B cell (primary cell): ENCODE results near the gene TEP1.

Experiments used
- EZH2 ChIP-seq: IDR thresholded peaks from 2 replicates; pipeline ENCODE4 v1.6.1; 2012; ENCODE audit warnings: borderline replicate concordance, low read depth, mild to moderate bottlenecking, moderate library complexity, low read length; ENCODE audit not compliant: insufficient read depth, poor library complexity, severe bottlenecking
- TF ChIP-seq, protein P1 (sequence below): fragments of 200-600 bp; IDR thresholded peaks from one replicate; pipeline ENCODE4 v1.8.0; 2022; ENCODE audit warnings: antibody characterized with exemption, mild to moderate bottlenecking

DNA sequence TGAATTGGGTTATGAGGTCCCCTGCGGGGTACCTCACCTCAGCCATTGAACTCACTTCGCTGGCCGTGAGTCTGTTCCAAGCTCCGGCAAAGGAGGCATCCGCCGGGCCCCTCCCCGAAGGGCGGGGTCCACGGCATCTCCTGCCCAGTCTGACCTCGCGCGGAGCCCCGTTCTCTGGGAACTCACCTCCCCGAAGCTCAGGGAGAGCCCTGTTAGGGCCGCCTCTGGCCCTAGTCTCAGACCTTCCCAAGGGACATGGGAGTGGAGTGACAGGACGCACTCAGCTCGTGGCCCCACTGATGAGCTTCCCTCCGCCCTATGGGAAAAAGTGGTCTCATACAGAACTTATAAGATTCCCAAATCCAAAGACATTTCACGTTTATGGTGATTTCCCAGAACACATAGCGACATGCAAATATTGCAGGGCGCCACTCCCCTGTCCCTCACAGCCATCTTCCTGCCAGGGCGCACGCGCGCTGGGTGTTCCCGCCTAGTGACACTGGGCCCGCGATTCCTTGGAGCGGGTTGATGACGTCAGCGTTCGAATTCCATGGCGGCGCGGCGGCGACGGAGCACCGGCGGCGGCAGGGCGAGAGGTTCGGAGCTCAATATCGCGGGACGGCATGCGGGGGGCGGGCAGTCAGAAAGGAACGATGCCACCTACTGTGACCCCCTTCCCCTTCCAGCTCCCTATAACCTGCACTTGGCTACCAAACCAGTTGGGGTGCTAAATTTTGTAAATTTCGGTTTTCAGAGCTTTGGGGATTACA, 70.0 kb downstream of the TEP1 start, which contains the start of gene PARP2:
- no peak for TF ChIP-seq EZH2
- TF ChIP-seq, protein P1, sequence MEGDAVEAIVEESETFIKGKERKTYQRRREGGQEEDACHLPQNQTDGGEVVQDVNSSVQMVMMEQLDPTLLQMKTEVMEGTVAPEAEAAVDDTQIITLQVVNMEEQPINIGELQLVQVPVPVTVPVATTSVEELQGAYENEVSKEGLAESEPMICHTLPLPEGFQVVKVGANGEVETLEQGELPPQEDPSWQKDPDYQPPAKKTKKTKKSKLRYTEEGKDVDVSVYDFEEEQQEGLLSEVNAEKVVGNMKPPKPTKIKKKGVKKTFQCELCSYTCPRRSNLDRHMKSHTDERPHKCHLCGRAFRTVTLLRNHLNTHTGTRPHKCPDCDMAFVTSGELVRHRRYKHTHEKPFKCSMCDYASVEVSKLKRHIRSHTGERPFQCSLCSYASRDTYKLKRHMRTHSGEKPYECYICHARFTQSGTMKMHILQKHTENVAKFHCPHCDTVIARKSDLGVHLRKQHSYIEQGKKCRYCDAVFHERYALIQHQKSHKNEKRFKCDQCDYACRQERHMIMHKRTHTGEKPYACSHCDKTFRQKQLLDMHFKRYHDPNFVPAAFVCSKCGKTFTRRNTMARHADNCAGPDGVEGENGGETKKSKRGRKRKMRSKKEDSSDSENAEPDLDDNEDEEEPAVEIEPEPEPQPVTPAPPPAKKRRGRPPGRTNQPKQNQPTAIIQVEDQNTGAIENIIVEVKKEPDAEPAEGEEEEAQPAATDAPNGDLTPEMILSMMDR: peak; percentile 22
